ENCODE data around the gene CACNA1G.

The CACNA1G gene

GRCh38 chr17:50529849-50530248 lies 30.7 kb upstream of the CACNA1G start:
- no peak overlapping the region for H3K27ac ChIP-seq
- H3K4me3 ChIP-seq (ENCODE audit: low read depth, low read length) = no peak overlapping the region
- in situ Hi-C loops (cut with HindIII; ENCODE audit: low pct_ligation_motif_present, low sequenced_read_pairs) = no loop called here
- DNase-seq = no peak
- no peak for TF ChIP-seq CTCF (IDR thresholded peaks at IDR 0.05; ENCODE audit: low read depth, low read length, missing control alignments)
- H3K27me3 ChIP-seq (replicated peaks) = peaks cover 20% of the 10 kb centered on the region
- no peaks in the 10 kb centered on the region for H3K36me3 ChIP-seq (replicated peaks)

DNA sequence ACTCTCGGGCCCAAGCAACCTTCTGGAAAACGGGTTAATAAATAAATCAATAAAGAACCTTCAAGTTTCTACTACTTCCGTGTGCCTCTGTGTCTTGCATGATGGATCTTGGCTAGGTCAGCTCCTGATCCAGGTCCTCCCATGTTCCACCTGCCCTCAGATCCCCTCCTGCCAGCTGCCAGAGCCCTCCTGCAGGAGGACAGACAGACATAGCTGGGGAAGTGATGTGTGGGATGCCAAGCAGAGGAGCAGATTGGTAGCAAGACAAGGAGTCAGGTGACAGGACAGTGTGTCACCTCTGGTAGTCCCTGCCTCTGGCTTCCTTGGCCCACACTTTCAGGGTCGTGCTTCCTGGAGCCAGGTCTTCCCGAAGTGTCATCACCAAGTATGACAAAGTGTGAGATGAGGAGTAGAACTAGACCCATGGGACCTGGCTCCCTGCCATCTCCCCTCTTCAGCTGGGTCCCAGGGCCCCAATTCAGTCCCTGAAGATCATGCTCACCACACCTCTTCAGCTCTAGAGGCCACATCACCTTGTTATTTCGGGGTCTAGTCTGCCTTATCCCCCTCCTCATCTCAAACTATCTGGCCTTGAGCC lies 29.0 kb upstream of the CACNA1G start:
- H3K4me3 ChIP-seq (ENCODE audit: low read depth, low read length) = no peak overlapping the region
- no peak for DNase-seq
- no peak overlapping the region for H3K27ac ChIP-seq
- peaks cover 20% of the 10 kb centered on the region for H3K27me3 ChIP-seq (replicated peaks)
- no peak for TF ChIP-seq CTCF (IDR thresholded peaks at IDR 0.05; ENCODE audit: low read depth, low read length, missing control alignments)
- in situ Hi-C loops (cut with HindIII; ENCODE audit: low pct_ligation_motif_present, low sequenced_read_pairs) = no loop called here
- no peaks in the 10 kb centered on the region for H3K36me3 ChIP-seq (replicated peaks)

DNA sequence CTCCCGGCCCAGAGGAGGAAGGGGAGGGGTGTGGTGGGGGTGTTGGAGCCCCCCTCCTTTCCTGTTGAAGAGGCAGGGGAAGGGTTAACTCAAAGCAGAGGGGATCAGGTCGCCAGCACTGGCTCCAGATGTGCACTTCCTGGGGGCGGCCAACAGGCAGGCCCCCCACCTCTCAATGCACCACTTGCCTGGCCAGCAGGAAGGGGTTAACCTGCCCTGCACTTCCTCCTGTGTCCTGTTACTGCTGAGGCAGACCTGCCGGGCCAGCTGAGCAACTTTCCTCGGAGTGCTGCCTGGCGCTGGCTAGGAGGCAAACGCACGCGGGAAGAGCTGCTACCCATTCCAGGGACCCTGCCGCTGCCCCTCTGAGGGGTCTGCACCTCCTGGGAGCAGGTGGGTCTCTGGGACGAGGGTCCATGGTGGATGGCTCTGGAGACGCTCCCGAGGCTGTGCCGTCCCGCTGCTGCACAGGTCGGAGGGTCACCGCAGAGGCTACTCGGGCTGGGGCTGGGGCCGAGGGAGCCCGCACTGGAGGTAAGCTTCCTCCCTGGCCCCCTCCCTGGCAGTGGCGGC lies 28.0 kb upstream of the CACNA1G start, which contains the start of gene EPN3:
EPN3 (plus strand) TSS at position 284 of the 573 bp plus-strand sequence. CDS start 3,822 bp downstream, outside the sequence.
- Histone ChIP-seq H3K36me3 (replicated peaks) (no peaks in the 10 kb centered on the region), H3K4me3 (ENCODE audit: low read depth, low read length) (no peak within 1 kb of the TSS), H3K27ac (no peak within 1 kb of the TSS), H3K27me3 (replicated peaks) (peaks cover 20% of the 10 kb centered on the region)
- peak; percentile 9 for TF ChIP-seq CTCF (IDR thresholded peaks at IDR 0.05; ENCODE audit: low read depth, low read length, missing control alignments)
- in situ Hi-C loops (cut with HindIII; ENCODE audit: low pct_ligation_motif_present, low sequenced_read_pairs) = no loop called here
- no peak for DNase-seq

- DNase-seq = no peak
- in situ Hi-C loops (cut with HindIII; ENCODE audit: low pct_ligation_motif_present, low sequenced_read_pairs) = no loop called here
- Histone ChIP-seq H3K4me3 (ENCODE audit: low read depth, low read length) (no peak overlapping the region), H3K36me3 (replicated peaks) (no peaks in the 10 kb centered on the region), H3K27ac (no peak overlapping the region), H3K27me3 (replicated peaks) (peaks cover 20% of the 10 kb centered on the region)
- TF ChIP-seq CTCF (IDR thresholded peaks at IDR 0.05; ENCODE audit: low read depth, low read length, missing control alignments) = no peak
Observed at GRCh38 chr17:50533185-50533584, 27.3 kb upstream of the CACNA1G start.

GRCh38 chr17:50533720-50534148 lies 26.8 kb upstream of the CACNA1G start:
- no peaks in the 10 kb centered on the region for H3K36me3 ChIP-seq (replicated peaks)
- H3K27ac ChIP-seq = no peak overlapping the region
- in situ Hi-C loops (cut with HindIII; ENCODE audit: low pct_ligation_motif_present, low sequenced_read_pairs) = no loop called here
- DNase-seq = peak; percentile 9
- TF ChIP-seq CTCF (IDR thresholded peaks at IDR 0.05; ENCODE audit: low read depth, low read length, missing control alignments) = no peak
- H3K27me3 ChIP-seq (replicated peaks) = peaks cover 20% of the 10 kb centered on the region
- no peak overlapping the region for H3K4me3 ChIP-seq (ENCODE audit: low read depth, low read length)

Measured in brain microvascular endothelial cell (primary cell).